ENCODE data around the gene ZNF730.
"Not testable (repeated sequence)": the region's sequence is repeated elsewhere in the genome, so short reads cannot be mapped to it uniquely, and the experiment has no call there.

ZNF730 gene

DNA sequence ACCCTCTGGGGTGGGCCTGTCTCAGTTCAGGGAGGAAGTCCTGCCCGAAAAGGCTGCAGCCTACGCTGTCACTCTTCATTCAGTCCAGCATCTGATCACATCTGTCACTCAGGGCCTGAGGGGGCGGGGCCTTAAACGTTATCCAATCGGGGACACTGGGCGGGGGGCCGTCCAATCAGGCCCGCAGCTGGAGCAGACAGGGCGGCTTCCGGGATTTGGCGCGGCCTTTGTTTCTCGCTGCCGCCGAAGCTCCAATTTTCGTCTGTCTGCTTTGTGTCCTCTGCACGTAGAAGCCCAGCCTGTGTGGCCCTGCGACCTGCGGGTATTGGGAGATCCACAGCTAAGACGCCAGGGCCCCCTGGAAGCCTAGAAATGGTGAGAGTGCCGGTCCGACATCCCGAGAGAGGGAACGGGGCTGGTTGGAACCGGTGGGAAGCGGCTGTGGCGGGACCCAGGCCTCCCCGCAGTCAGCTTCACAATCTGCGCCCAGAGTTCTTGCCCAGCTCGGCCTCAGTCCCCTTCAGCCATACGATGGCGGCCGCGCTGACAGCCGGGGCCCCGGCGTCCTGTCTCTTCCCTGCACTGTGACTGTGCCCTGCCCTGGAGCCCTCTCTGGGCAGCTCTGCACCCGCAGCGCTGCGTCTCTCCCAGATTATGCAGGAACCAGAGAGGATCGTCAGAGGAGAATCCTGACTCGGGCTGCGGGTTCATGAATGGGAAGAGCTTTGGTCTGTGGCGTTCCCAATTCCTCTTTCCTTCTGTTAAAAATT is at the start of gene ZNF730:
Gene ZNF730 (plus strand): TSS at position 224 of the 770 bp plus-strand sequence. CDS start 149 bp downstream, at position 373.
- no peak for DNase-seq

DNA sequence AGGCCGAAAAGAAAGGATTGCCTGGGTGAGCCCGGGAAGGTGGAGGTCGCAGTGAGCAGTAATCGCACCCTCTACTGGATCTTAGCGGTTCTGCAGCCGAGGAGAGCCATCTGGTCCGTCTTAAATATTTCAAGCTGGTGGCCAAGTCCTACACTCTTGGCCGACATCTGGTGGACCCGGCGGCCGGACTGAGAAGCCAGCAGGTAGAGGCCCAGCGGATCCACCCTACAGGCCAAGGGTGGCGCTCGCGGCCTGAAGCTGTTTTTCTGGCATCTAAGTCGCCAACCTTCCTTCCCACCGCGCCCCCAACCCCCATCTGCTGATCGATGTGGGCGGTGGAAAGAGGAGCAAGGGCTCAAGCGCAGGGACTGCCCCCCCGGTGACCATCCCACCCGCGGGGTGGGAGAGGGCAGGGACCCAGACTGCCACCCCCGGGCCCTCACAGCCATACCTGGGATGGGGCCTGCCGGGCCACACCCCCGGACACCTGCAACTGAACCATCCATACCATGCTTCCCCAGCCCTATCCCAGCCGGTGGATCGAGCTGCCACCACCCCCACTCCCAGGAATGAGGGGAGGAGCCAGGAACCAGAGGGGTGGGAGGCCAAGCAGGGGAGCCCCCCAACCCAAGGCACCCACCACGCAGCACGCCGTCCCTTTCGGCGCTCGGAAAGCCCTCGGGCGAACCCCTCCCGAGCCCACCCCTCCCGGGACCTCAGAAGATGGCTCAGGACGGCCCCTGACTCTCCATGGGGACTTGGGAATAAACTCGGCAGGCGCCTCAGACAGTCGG is 46.3 kb upstream of the ZNF730 start:
- no peak for DNase-seq

DNA sequence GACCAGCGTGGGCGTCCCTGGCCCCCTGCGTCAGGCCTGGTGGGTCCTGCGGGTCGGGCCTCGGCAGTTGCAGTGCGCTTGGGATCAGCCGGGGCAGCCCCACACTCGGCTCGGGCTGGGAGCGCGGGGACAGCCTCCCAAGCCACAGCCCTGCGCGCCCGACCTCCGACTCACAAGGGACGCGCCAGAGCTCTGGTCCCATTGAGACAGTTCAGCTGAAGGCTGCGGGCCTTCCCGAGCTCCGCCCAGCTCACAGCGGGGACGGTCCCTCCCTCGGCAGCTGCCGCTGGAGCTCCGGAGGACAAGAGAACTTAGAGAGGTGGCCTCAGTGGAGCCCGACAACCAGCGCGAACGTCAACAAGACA is 45.7 kb upstream of the ZNF730 start:
- no peak for DNase-seq

DNA sequence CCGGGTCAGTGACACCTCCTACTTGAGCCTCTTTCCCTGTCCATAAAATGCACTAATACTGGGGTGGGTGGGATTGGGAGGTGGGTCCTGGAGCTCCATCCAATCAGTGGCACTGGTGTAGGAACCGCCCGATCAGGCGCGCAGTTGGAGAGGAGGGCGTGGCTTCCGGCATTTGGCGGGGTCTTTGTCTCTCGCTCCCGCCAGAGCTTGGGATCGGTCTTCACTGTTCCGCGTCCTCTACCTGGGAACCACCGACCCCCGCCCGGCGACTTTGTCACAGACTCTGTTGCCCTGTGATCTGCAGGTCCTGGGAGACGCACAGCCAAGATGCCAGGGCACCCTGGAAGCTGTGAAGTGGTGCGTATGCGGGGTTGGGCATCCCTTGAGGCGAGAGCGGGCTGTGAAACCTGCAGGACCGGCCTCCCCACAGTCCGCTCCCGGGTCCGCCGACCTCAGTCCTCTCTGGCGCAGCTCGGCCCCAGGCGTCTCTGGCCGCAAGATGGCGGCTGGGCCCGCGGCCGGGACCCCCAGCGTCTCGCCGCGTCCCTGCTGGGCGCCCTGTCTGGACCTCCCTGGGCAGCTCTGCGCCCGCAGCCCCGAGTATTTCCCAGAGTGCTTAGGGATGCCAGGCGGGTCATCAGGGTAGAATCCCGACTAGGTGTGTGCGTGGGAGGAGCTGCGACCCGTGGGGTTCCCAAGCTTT is 41.6 kb upstream of the ZNF730 start:
- DNase-seq = no peak

DNA sequence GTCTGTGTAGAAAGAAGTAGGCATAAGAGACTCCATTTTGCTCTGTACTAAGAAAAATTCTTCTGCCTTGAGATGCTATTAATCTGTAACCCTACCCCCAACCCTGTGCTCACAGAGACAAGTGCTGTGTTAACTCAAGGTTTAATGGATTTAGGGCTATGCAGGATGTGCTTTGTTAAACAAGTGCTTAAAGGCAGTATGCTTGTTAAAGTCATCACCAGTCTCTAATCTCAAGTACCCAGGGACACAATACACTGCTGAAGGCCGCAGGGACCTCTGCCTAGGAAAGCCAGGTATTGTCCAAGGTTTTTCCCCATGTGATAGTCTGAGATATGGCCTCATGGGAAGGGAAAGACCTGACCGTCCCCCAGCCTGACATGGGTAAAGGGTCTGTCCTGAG is 39.0 kb upstream of the ZNF730 start:
- not testable (repeated sequence) for DNase-seq

DNA sequence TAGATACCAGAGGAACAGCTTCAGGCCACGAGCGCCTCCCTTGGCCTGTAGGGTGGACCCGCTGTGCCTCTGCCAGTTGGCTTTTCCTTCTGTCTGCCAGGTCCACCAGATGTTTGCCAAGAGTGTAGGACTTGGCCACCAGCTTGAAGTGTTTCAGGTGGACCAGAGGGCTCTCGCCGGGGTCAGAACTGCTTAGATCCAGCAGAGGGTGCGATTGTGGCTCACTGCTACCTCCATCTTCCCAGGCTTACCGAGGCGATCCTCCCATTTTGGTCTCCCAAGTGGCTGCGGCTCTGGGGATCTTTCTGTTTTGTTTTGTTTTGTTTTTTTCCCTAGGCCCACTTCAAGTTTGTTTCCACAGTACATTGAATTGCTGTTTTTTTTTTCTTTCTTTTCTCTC is 23.0 kb upstream of the ZNF730 start:
- DNase-seq = no peak

DNA sequence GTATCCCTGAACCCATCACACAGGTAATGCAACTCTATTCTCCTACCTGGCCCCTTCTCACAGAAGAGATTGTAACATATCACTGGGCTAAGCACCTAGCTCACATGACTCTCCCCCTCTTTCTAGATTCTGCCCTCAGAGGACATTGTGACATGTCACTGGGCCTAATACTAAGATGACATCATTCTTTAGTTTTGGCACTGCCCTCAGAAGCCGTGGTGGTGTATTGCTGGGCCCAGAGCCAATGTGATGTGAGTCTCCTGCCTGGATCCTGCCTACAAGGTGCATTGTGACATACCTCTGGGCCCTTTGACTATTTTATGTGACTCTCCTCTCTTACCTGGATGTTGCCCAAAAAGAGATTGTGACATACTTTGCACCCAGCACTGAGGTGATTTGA is 21.4 kb upstream of the ZNF730 start:
- DNase-seq = no peak

DNA sequence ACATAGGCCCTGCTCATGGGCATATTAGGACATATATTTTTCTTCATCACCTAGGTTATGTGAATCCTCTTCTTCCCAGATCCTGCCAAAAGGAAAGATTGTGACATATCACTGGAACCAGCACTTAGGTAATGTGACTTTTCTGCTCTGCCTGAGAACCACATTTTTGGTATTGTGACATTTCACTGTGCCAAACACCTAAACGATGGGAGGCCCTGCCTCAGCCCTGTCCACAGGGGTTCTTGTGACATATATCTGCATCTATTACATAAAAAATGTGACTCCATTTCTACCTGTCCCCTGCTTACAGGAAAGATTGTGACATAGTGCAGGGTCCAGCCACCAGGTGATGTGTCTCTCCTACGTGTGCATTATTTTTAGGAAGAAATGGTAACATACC is 18.5 kb upstream of the ZNF730 start:
- no peak for DNase-seq

DNA sequence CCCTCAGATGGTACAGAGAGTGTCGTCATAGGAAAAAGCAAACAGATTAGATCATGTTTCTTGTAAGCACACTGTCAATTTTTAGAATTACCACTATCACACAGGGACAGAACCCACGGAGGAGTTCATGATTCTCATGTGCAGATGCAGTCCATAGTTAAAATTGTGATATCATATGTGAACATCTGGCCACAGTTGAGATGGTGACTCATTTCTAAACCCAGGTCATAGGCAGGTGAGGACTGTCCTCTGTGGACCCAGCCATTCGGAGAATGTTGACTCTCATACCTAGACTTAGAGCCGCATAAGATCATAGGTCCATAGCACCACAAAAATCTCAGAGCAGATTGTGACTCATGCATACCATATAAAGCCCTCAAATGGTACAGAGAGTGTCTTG is 17.8 kb upstream of the ZNF730 start:
- DNase-seq = no peak

DNA sequence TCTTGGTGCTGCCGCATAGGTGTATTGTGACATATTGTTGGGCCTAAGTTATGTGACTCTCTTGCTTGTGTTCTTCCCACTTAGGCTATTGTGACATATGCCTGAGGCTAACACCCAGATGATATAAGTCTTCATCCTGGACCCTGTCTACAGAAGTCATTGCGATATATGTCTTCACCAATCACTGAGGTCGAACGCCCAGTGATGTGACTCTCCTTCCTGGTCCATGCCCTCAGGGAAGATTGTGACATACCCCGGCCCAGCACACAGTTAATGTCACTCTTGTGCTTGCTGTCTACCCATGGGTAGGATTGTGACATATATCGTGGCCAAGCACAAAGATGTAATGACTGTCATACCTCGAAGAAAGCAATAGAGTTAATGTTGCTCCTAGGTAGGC is 16.9 kb upstream of the ZNF730 start:
- no peak for DNase-seq

DNA sequence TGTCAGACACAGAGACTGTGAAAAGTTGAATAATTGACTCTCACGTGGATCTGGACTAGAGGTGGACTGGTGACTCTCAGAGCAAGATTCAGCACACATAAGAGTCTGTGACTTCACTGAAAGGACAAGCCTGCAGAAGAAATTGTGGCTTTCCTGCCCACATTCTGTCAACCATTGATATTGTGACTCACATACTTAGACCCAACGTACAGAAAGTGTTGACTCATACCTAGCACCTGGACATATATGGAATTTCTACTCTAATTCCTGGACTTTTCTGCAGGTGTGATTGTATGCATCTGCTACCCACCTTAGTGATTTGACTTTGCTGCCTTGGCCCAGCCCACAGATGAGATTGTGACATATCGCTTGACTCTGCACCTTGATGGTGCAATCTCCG is 15.6 kb upstream of the ZNF730 start:
- DNase-seq = no peak

DNA sequence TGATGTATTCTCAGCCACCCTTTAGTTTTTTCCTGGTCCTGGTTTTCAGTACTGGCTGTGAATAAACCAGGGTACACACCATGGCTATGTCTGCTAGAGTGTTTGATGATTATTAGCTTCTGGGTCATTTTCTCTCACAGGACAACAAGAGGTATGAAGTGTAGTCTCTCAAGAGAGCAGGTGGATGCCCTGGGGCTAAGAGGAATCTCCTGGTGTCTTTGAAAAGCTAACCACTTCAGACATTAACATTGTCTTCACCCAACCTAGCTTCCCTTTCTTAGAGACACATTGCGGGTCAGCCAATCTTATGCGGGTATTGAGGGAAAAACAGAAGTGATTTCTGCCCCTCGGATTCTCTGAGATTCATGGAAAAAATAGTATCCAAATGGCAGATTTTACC is 1.6 kb downstream of the ZNF730 start:
- DNase-seq = no peak

DNA sequence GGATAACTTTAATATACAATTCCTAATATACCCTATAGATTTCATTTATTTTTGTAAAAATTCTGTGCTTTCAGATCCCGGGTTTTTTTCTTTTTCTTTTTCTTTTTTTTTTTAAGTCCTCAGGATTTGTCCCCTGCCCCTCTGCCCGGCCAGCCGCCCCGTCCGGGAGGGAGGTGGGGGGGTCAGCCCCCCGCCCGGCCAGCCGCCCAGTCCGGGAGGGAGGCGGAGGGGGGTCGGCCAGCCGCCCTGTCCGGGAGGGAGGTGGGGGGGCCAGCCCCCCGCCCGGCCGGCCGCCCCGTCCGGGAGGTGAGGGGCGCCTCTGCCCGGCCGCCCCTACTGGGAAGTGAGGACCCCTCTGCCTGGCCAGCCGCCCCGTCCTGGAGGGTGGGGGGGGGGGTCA is 17.4 kb downstream of the ZNF730 start:
- not testable (repeated sequence) for DNase-seq

DNA sequence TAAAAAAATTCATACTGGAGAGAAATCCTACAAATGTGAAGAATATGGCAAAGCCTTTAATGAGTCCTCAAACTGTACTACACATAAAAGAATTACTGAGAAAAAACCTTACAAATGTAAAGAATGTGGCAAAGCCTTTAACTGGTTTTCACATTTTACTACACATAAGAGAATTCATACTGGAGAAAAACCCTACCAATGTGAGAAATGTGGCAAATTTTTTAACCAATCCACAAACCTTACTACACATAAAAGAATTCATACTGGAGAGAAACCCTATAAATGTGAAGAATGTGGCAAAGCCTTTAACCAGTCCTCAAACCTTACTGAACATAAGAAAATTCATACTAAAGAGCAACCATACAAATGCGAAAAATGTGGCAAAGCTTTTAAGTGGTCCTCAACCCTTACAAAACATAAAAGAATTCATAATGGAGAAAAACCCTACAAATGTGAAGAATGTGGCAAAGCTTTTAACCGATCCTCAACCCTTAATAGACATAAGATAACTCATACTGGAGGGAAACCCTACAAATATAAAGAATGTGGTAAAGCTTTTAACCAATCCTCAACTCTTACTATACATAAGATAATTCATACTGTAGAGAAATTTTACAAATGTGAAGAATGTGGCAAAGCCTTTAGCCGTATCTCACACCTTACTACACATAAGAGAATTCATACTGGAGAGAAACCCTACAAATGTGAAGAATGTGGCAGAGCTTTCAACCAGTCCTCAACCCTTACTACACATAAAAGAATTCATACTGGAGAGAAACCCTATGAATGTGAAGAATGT is 29.0 kb downstream of the ZNF730 start:
- DNase-seq = no peak

DNA sequence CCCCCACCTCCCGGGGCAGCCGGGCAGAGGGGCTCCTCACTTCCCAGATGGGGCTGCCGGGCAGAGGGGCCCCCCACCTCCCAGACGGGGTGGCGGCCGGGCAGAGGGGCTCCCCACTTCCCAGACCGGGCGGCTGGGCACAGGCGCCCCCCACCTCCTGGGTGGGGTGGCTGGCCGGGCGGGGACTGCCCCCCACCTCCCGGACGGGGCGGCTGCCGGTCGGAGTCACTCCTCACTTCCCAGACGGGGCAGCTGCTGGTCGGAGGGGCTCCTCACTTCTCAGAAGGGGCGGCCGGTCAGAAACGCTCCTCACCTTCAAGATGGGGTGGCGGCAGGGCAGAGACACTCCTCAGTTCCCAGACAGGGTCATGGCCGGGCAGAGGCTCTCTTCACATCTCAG is 43.9 kb downstream of the ZNF730 start:
- DNase-seq = no peak

DNA sequence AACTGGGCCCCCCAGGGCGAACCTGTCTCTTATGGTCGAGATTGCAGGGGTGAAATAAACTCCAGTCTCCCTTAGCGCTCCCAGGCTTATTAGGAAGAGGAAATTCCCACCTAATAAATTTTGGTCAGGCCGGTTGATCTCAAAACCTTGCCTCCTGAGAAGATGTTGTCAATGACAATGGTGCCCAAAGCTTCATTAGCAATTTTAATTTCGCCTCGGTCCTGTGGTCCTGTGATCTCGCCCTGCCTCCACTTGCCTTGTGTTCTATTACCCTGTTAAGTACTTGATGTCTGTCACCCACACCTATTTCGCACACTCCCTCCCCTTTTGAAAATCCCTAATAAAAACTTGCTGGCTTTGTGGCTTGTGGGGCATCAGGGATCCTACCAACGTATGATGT is 51.5 kb downstream of the ZNF730 start:
- DNase-seq = not testable (repeated sequence)

DNA sequence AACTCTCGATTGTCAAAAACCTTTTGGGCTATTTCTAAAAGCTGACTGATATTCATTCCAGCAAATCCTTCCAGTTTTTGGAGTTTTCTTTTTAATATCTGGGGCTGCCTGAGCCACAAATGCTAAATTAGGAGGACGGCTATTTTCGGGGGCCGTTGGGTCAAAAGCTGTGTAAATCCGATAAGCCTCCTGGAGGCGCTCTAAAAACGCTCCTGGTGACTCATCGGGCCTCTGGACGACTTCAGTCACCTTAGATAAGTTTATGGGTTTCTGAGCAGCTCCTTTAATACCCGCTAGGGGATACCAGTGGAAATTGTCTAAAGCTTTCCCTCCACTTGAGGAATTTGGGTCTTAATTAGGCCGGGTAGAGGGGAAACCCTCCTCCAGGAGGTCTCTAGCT is 66.4 kb downstream of the ZNF730 start:
- no peak for DNase-seq

DNA sequence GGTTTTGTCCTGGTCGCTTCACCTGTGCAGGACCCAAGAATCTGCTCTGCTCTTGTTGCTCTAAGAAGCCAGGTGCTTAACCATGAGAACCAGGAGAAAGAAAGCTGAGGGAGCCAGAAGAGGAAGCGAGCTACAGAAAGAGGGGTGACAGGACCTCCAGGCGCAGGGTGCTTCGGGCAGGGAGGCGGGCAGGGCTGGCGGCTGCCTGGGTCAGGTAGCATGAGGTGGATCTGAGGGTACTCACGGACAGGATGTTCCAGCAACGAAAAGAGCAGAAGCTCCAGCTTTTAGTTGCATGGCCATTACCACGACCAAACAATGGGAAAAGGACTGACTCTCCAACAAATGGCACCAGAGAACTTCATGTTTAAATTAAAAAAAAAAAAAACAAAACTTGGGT is 73.5 kb downstream of the ZNF730 start:
- no peak for DNase-seq

Data from DMS153 (cell line).